Measurements from ENCODE around the gene HPS5. TPM values are rescaled to one million over a fixed set of nuclear protein-coding genes. Genes with fewer than 3 reads are reported as not detected.

Gene HPS5
- total and polyA plus RNA-seq, 2 of the 4 experiments (the other 2 are of a cell fraction) = 7.9 to 28.3 TPM

DNA sequence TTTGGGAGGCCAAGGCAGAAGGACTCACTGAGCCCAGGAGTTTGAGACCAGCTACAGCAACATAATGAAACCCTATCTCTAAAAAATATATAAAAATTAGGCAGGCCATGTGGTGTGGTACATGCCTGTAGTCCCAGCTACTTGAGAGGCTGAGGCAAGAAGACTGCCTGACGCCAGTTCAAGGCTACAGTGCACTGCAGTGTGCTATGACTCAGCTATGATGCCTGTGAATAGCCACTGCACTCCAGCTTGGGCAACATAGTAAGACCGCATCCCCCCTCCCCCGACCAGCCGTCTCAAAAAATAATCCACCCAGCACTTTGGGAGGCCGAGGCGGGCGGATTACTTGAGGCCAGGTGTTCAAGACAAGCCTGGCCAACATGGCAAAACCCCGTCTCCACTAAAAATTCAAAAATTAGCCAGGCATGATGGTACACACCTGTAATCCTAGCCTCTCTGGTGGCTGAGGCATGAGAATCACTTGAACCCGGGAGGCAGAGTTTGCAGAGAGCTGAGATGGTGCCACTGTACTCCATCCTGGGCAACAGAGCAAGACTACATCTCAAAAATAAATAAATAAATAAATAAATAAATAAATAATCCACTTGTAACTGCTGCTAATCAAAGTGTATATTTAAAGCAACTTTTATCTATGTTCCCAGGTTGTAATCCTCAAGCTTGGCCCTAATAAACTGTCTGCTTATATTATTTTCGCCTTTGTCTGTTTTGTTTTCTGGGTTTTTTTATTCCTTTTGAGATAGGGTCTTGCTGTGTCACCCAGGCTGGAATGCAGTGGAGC is 7.8 kb downstream of the HPS5 start:
- WGBS, 2 experiments (ENCODE audit: extremely low coverage in 2 of 2, insufficient read length in 1 of 2) = 50% methylated on average over 1 of the region's 10 CpGs; no CpG with 5 or more reads in 1 of the 2 experiments
- BruUV-seq (replicated peaks) = no TSS peak
- no peak overlapping the region for H3K56ac ChIP-seq (ENCODE audit: extremely low read depth, insufficient read depth, low read length)
- peaks cover 6% of the 10 kb centered on the region; the same call in 1 of the 2 replicates for H3K9me1 ChIP-seq (ENCODE audit: insufficient read depth, low read length)
- peak overlapping the region; percentile 61; the same call in 1 of the 2 replicates for H2AK5ac ChIP-seq (ENCODE audit: low read depth, low read length)
- no peaks in the 10 kb centered on the region for H4K20me1 ChIP-seq (ENCODE audit: insufficient read depth, low read length)
- CTCF ChIA-PET = no interaction called here
- no peak overlapping the region for H2AFZ ChIP-seq (replicated peaks; ENCODE audit: low read length, poor library complexity)
- H3K27me3 ChIP-seq (ENCODE audit: control insufficient read depth, insufficient read depth, low read length) = no peaks in the 10 kb centered on the region
- peaks cover 9% of the 10 kb centered on the region for H3K4me1 ChIP-seq (ENCODE audit: control insufficient read depth, insufficient read depth, low read length)
- intact Hi-C loops (cut with micrococcal nuclease) (no loop called here), dilution Hi-C loops (cut with HindIII; ENCODE audit: low sequenced_read_pairs, unreplicated experiment) (no loop called here), in situ Hi-C loops (cut with MboI; ENCODE audit: low sequenced_read_pairs) (no loop called here)
- H3K79me1 ChIP-seq (ENCODE audit: low read depth in 1 of 2, low read length in 2 of 2) = peaks cover 22 to 42% of the 10 kb centered on the region in 2 experiments
- no peak overlapping the region for H3K23ac ChIP-seq (ENCODE audit: low read depth, low read length)
- ATAC-seq (ENCODE audit: low read depth) = peak; percentile 8; the same call in 1 of the 2 replicates
- peak overlapping the region; percentile 59 for H2BK120ac ChIP-seq (ENCODE audit: low read depth, low read length)
- no peak overlapping the region for H2AK9ac ChIP-seq (replicated peaks; ENCODE audit: low read depth, low read length, poor library complexity)
- H3K9me3 ChIP-seq (ENCODE audit: control insufficient read depth, insufficient read depth, low read length) = no peaks in the 10 kb centered on the region
- peak overlapping the region; percentile 52 for H3K18ac ChIP-seq (ENCODE audit: low read depth, low read length)
- H3K14ac ChIP-seq (replicated peaks; ENCODE audit: low read depth, low read length) = 0 out of 2 replicates have a peak overlapping the region, but pooled peaks have one; percentile 1
- H3K4me2 ChIP-seq (ENCODE audit: low read depth, low read length) = no peak overlapping the region
- peak overlapping the region; percentile 37; the same call in 1 of the 2 replicates for H3K27ac ChIP-seq (ENCODE audit: insufficient read depth, low read length)
- no peak overlapping the region for H4K8ac ChIP-seq (ENCODE audit: low read depth in 2 of 2, low read length in 2 of 2)
- H4K91ac ChIP-seq (ENCODE audit: insufficient read depth, low read depth, low read length) = peak overlapping the region; percentile 66; the same call in 1 of the 2 replicates
- no peak overlapping the region; the same call in 2 of the 3 replicates for H2BK15ac ChIP-seq (ENCODE audit: low read depth, low read length)
- H3K4me3 ChIP-seq (ENCODE audit: insufficient read depth, low read depth, low read length) = no peak overlapping the region
- 0 out of 2 replicates have a peak overlapping the region, but pooled peaks have one; percentile 4 for H4K5ac ChIP-seq (ENCODE audit: low read depth, low read length)
- DNase-seq = peak; percentile 36
- H2BK5ac ChIP-seq (ENCODE audit: low read depth, low read length, poor library complexity, severe bottlenecking) = peak overlapping the region; percentile 21
- POLR2A ChIA-PET (ENCODE audit: unreplicated experiment) = interaction anchor here (0.8 kb wide), 1 partner anchor 69 kb away, joined by 5 read pairs; no protein-coding TSS in a partner anchor
- no peak overlapping the region for H3K9ac ChIP-seq (ENCODE audit: low read depth, low read length)
- H2BK20ac ChIP-seq (ENCODE audit: low read depth, low read length) = no peak overlapping the region; the same call in 1 of the 2 replicates
- peak overlapping the region; percentile 31 for H3K4ac ChIP-seq (ENCODE audit: low read depth, low read length)
- peaks cover 13% of the 10 kb centered on the region for H3K36me3 ChIP-seq (ENCODE audit: control insufficient read depth, insufficient read depth, low read length)
- TF ChIP-seq, protein P1, sequence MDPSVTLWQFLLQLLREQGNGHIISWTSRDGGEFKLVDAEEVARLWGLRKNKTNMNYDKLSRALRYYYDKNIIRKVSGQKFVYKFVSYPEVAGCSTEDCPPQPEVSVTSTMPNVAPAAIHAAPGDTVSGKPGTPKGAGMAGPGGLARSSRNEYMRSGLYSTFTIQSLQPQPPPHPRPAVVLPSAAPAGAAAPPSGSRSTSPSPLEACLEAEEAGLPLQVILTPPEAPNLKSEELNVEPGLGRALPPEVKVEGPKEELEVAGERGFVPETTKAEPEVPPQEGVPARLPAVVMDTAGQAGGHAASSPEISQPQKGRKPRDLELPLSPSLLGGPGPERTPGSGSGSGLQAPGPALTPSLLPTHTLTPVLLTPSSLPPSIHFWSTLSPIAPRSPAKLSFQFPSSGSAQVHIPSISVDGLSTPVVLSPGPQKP (IDR thresholded peaks at IDR 0.05; ENCODE audit: borderline replicate concordance, low read depth, low read length) = no peak
- TF ChIP-seq NFE2L2 (IDR thresholded peaks at IDR 0.05; ENCODE audit: low read depth, low read length) = no peak
- no peak for TF ChIP-seq RFX5 (IDR thresholded peaks at IDR 0.05; ENCODE audit: low read depth, low read length)
- TF ChIP-seq CEBPB (IDR thresholded peaks at IDR 0.05; ENCODE audit: low read depth, low read length) = no peak
- TF ChIP-seq MXI1 (IDR thresholded peaks at IDR 0.05; ENCODE audit: borderline replicate concordance, low read depth, low read length) = no peak
- no peak for TF ChIP-seq RCOR1 (IDR thresholded peaks at IDR 0.05; ENCODE audit: insufficient replicate concordance, low read length)
- TF ChIP-seq, protein P2, sequence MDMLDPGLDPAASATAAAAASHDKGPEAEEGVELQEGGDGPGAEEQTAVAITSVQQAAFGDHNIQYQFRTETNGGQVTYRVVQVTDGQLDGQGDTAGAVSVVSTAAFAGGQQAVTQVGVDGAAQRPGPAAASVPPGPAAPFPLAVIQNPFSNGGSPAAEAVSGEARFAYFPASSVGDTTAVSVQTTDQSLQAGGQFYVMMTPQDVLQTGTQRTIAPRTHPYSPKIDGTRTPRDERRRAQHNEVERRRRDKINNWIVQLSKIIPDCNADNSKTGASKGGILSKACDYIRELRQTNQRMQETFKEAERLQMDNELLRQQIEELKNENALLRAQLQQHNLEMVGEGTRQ (IDR thresholded peaks at IDR 0.05; ENCODE audit: low read depth, low read length) = no peak
- TF ChIP-seq MAZ (IDR thresholded peaks at IDR 0.05; ENCODE audit: borderline replicate concordance, low read depth, low read length) = no peak
- no peak for TF ChIP-seq BHLHE40 (IDR thresholded peaks at IDR 0.05; ENCODE audit: low read depth, low read length)
- no peak for TF ChIP-seq MAFK (IDR thresholded peaks at IDR 0.05; ENCODE audit: low read depth, low read length)
- no peak for TF ChIP-seq RAD21 (IDR thresholded peaks at IDR 0.05; ENCODE audit: low read length)
- TF ChIP-seq, protein P3, sequence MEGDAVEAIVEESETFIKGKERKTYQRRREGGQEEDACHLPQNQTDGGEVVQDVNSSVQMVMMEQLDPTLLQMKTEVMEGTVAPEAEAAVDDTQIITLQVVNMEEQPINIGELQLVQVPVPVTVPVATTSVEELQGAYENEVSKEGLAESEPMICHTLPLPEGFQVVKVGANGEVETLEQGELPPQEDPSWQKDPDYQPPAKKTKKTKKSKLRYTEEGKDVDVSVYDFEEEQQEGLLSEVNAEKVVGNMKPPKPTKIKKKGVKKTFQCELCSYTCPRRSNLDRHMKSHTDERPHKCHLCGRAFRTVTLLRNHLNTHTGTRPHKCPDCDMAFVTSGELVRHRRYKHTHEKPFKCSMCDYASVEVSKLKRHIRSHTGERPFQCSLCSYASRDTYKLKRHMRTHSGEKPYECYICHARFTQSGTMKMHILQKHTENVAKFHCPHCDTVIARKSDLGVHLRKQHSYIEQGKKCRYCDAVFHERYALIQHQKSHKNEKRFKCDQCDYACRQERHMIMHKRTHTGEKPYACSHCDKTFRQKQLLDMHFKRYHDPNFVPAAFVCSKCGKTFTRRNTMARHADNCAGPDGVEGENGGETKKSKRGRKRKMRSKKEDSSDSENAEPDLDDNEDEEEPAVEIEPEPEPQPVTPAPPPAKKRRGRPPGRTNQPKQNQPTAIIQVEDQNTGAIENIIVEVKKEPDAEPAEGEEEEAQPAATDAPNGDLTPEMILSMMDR (conservative IDR thresholded peaks at IDR 0.05; ENCODE audit: low read depth, low read length) = no peak
- TF ChIP-seq SMC3 (IDR thresholded peaks at IDR 0.05; ENCODE audit: low read depth, low read length) = no peak
- no peak for TF ChIP-seq POLR2A (IDR thresholded peaks at IDR 0.05; ENCODE audit: low read depth, low read length)
